Thyroid gland (tissue), 4 donors: Measurements from ENCODE around the gene IL11.

Experiments used
- CTCF ChIP-seq, 6 experiments: fragments of 200-600 bp in 3 of 6; fragments of 450-650 bp in 3 of 6; sonication (generic) in 3 of 6; IDR thresholded peaks; one replicate each; pipeline ENCODE4 v1.5.1; 2016 to 2019; ENCODE audit warnings: antibody characterized with exemption in 6 of 6, mild to moderate bottlenecking in 2 of 6, inconsistent platforms in 1 of 6, moderate library complexity in 1 of 6
- POLR2A ChIP-seq, 2 donors: fragments of 450-650 bp; IDR thresholded peaks; one replicate each; pipeline ENCODE4 v1.6.1; 2017; ENCODE audit warnings: antibody characterized with exemption in 2 of 2, mild to moderate bottlenecking in 2 of 2, moderate library complexity in 1 of 2

GRCh38 chr19:55391191-55391670, 21.0 kb upstream of the IL11 start:
- TF ChIP-seq CTCF (IDR thresholded peaks at IDR 0.05) (no peak), POLR2A (IDR thresholded peaks at IDR 0.05) (no peak)
